ENCODE results near the gene NIPAL3. TPM values are rescaled to one million over a fixed set of nuclear protein-coding genes. Genes with fewer than 3 reads are reported as not detected.

Gene NIPAL3
- polyA plus RNA-seq, 1 donor (not counting 4 experiments of a cell fraction or from before 2014, with no cell fraction given), result 30.5 TPM

- Histone ChIP-seq H3K9me1 (ENCODE audit: control insufficient read depth, extremely low read depth, insufficient read depth, low read length) (peaks cover 2% of the 10 kb centered on the region), H2AFZ (ENCODE audit: control insufficient read depth, low read length) (no peak overlapping the region), H3K4me1 (ENCODE audit: control insufficient read depth, extremely low read depth, insufficient read depth, low read length) (peaks cover 55% of the 10 kb centered on the region), H3K27me3 (ENCODE audit: control insufficient read depth, extremely low read depth, insufficient read depth, low read length) (no peaks in the 10 kb centered on the region), H3K79me2 (ENCODE audit: control insufficient read depth, insufficient read depth, low read length) (peaks cover 24% of the 10 kb centered on the region), H3K36me3 (ENCODE audit: control insufficient read depth in 2 of 2, extremely low read depth in 1 of 2, insufficient read depth in 2 of 2, low read length in 2 of 2) (peaks cover 0 to 5% of the 10 kb centered on the region in 2 experiments), H4K20me1 (ENCODE audit: control insufficient read depth, extremely low read depth, insufficient read depth, low read length) (no peaks in the 10 kb centered on the region), H3K4me2 (ENCODE audit: control insufficient read depth, extremely low read depth, insufficient read depth, low read depth, low read length) (peak overlapping the region; percentile 75), H3K9me3 (ENCODE audit: control insufficient read depth, low read depth, low read length) (peaks cover 2% of the 10 kb centered on the region), H3K9ac (ENCODE audit: control insufficient read depth, extremely low read depth, insufficient read depth, low read length) (peak overlapping the region; percentile 94), H3K4me3 (ENCODE audit: control insufficient read depth in 2 of 3, extremely low read depth in 1 of 3, insufficient read depth in 2 of 3, low read depth in 1 of 3, low read length in 3 of 3) (peak overlapping the region; percentile 70 to 91 (median 79)), H3K27ac (ENCODE audit: control insufficient read depth, insufficient read depth, low read length) (peak overlapping the region; percentile 92)
- dilution Hi-C loops (cut with MboI; ENCODE audit: extremely low pct_ligation_motif_present, low sequenced_read_pairs), result no loop called here
- FAIRE-seq (no peak), DNase-seq (ENCODE audit: low read depth, low spot score) (no peak)
- TF ChIP-seq CTCF (optimal IDR thresholded peaks at IDR 0.05 in 1 of 3, IDR thresholded peaks at IDR 0.05 in 1 of 3, conservative IDR thresholded peaks at IDR 0.05 in 1 of 3; ENCODE audit: extremely low read depth in 1 of 3, insufficient read depth in 2 of 3, low read length in 3 of 3), result no peak
- TF ChIP-seq EZH2 (IDR thresholded peaks at IDR 0.05; ENCODE audit: low read length), result no peak
Observed at GRCh38 chr1:24412408-24412807, 3.2 kb upstream of the NIPAL3 start.

- H3K27ac ChIP-seq (ENCODE audit: control insufficient read depth, insufficient read depth, low read length), result peak within 1 kb of the TSS; percentile 92
- no peak for TF ChIP-seq CTCF (optimal IDR thresholded peaks at IDR 0.05 in 1 of 3, IDR thresholded peaks at IDR 0.05 in 1 of 3, conservative IDR thresholded peaks at IDR 0.05 in 1 of 3; ENCODE audit: extremely low read depth in 1 of 3, insufficient read depth in 2 of 3, low read length in 3 of 3)
- TF ChIP-seq EZH2 (IDR thresholded peaks at IDR 0.05; ENCODE audit: low read length), result no peak
- peaks cover 66% of the 10 kb centered on the region for H3K4me1 ChIP-seq (ENCODE audit: control insufficient read depth, extremely low read depth, insufficient read depth, low read length)
- peaks cover 0 to under 1% of the 10 kb centered on the region in 2 experiments for H3K36me3 ChIP-seq (ENCODE audit: control insufficient read depth in 2 of 2, extremely low read depth in 1 of 2, insufficient read depth in 2 of 2, low read length in 2 of 2)
- peak within 1 kb of the TSS; percentile 75 for H3K4me2 ChIP-seq (ENCODE audit: control insufficient read depth, extremely low read depth, insufficient read depth, low read depth, low read length)
- no peaks in the 10 kb centered on the region for H4K20me1 ChIP-seq (ENCODE audit: control insufficient read depth, extremely low read depth, insufficient read depth, low read length)
- peak within 1 kb of the TSS; percentile 70 to 91 (median 79) for H3K4me3 ChIP-seq (ENCODE audit: control insufficient read depth in 2 of 3, extremely low read depth in 1 of 3, insufficient read depth in 2 of 3, low read depth in 1 of 3, low read length in 3 of 3)
- no peaks in the 10 kb centered on the region for H3K9me3 ChIP-seq (ENCODE audit: control insufficient read depth, low read depth, low read length)
- dilution Hi-C loops (cut with MboI; ENCODE audit: extremely low pct_ligation_motif_present, low sequenced_read_pairs), result no loop called here
- FAIRE-seq (peak; percentile 75), DNase-seq (ENCODE audit: low read depth, low spot score) (peak; percentile 69)
- peak within 1 kb of the TSS; percentile 94 for H3K9ac ChIP-seq (ENCODE audit: control insufficient read depth, extremely low read depth, insufficient read depth, low read length)
- peaks cover 26% of the 10 kb centered on the region for H3K79me2 ChIP-seq (ENCODE audit: control insufficient read depth, insufficient read depth, low read length)
- H3K9me1 ChIP-seq (ENCODE audit: control insufficient read depth, extremely low read depth, insufficient read depth, low read length), result peaks cover 2% of the 10 kb centered on the region
- H2AFZ ChIP-seq (ENCODE audit: control insufficient read depth, low read length), result peak within 1 kb of the TSS; percentile 76
- H3K27me3 ChIP-seq (ENCODE audit: control insufficient read depth, extremely low read depth, insufficient read depth, low read length), result no peaks in the 10 kb centered on the region
Observed at GRCh38 chr1:24413350-24414163, 2.0 kb upstream of the NIPAL3 start, which contains the start of gene STPG1. Gene STPG1, minus strand, starts transcription at chr1:24413782. Its CDS starts 12,394 bp downstream, at chr1:24401388.

Measured in keratinocyte (primary cell).